GM12878 (cell line): ENCODE results near the gene STX7. TPM values are rescaled to one million over a fixed set of nuclear protein-coding genes. Genes with fewer than 3 reads are reported as not detected.

Experiments
- ATAC-seq: fragments of 200-7000 bp; cut with Tn5 transposase; 3 replicates; pipeline ENCODE4 v1.9.1; 2020; ENCODE audit warnings: mild to moderate bottlenecking, moderate library complexity
- BruUV-seq: library from RNA; stranded (reverse); fragments of 400-500 nt; replicated peaks from 2 replicates; lab custom pipeline; 2021; lab: Mats Ljungman, UMichigan
- CTCF ChIA-PET: fragments of 300-600 bp; sonication (Branson Sonifier 250); formaldehyde crosslinking; extraction: SDS; loops from one replicate; lab custom pipeline; 2021; ENCODE audit warnings: inconsistent platforms; lab: Yijun Ruan, JAX
- POLR2A ChIA-PET: fragments of 350-600 bp; formaldehyde crosslinking; extraction: SDS; loops from one replicate; lab custom pipeline; 2021; ENCODE audit warnings: inconsistent platforms; lab: Charles Lee
- RAD21 ChIA-PET: fragments of 300-600 bp; sonication (Branson Sonifier 250); formaldehyde crosslinking; loops from one replicate; lab custom pipeline; 2023; ENCODE audit warnings: antibody characterized with exemption; ENCODE audit not compliant: unreplicated experiment; lab: Charles Lee
- SMC1A ChIA-PET: fragments of 300-600 bp; sonication (Branson Sonifier 250); formaldehyde crosslinking; loops from one replicate; lab custom pipeline; 2023; ENCODE audit not compliant: unreplicated experiment, uncharacterized antibody; lab: Charles Lee
- DNase-seq: peaks from one replicate; pipeline ENCODE4 v3.0.0-alpha.2; 2011; ENCODE audit warnings: low read depth, low spot score
- FAIRE-seq: peaks from 3 replicates; lab custom pipeline; 2011; peaks lifted over from hg19 to GRCh38; lab: Jason Lieb, UNC
- H2AFZ ChIP-seq: 2 replicates; pipeline ENCODE4 v1.6.0; 2011; ENCODE audit warnings: low read depth, low read length, control low read depth; ENCODE audit not compliant: control insufficient read depth
- H3K27ac ChIP-seq: 2 replicates; pipeline ENCODE4 v1.5.1; 2011; ENCODE audit warnings: control low read depth; ENCODE audit not compliant: control insufficient read depth, insufficient read depth
- H3K27me3 ChIP-seq, 2 experiments: replicated peaks in 1 of 2; 2 replicates each; pipeline versions ENCODE4 v1.6.0 to v1.6.1; 2011; ENCODE audit warnings: low read length in 1 of 2; ENCODE audit not compliant: control insufficient read depth in 2 of 2, insufficient read depth in 2 of 2
- H3K36me3 ChIP-seq, 2 experiments: 2 replicates each; pipeline ENCODE4 v1.5.1; 2011; ENCODE audit warnings: low read length in 1 of 2; ENCODE audit not compliant: control insufficient read depth in 2 of 2, insufficient read depth in 2 of 2
- H3K4me1 ChIP-seq: 2 replicates; pipeline ENCODE4 v1.6.1; 2011; ENCODE audit warnings: mild to moderate bottlenecking, low read length, moderate library complexity, mixed read lengths; ENCODE audit not compliant: control insufficient read depth, insufficient read depth
- H3K4me2 ChIP-seq: 2 replicates; pipeline ENCODE4 v1.6.0; 2011; ENCODE audit warnings: control low read depth; ENCODE audit not compliant: control insufficient read depth, insufficient read depth
- H3K4me3 ChIP-seq: fragments of 200-600 bp; sonication (generic); 2 replicates; pipeline ENCODE4 v1.5.1; 2016
- H3K79me2 ChIP-seq: 2 replicates; pipeline ENCODE4 v1.6.0; 2011; ENCODE audit warnings: low read length; ENCODE audit not compliant: control insufficient read depth, insufficient read depth
- H3K9ac ChIP-seq: 2 replicates; pipeline ENCODE4 v1.8.0; 2011; ENCODE audit warnings: low read length, control low read depth, mixed read lengths; ENCODE audit not compliant: control insufficient read depth, insufficient read depth
- H3K9me3 ChIP-seq: replicated peaks from 3 replicates; pipeline ENCODE4 v1.5.1; 2011; ENCODE audit warnings: mild to moderate bottlenecking, low read length; ENCODE audit not compliant: control insufficient read depth, insufficient read depth
- H4K20me1 ChIP-seq: 2 replicates; pipeline ENCODE4 v1.6.0; 2011; ENCODE audit not compliant: control insufficient read depth, insufficient read depth
- BCL11A ChIP-seq: IDR thresholded peaks from 2 replicates; pipeline ENCODE4 v1.6.1; 2011; ENCODE audit warnings: low read depth, low read length
- BHLHE40 ChIP-seq, 2 experiments: fragments of 450-650 bp in 1 of 2; IDR thresholded peaks; 2 replicates each; pipeline ENCODE4 v1.6.1; 2011 to 2017; ENCODE audit warnings: low read depth in 2 of 2, borderline replicate concordance in 1 of 2, improper control_type of control experiment in 1 of 2, low read length in 1 of 2, mild to moderate bottlenecking in 1 of 2
- CHD2 ChIP-seq: IDR thresholded peaks from 2 replicates; pipeline ENCODE4 v1.6.1; 2011; ENCODE audit warnings: low read depth, low read length, improper control_type of control experiment, borderline replicate concordance
- CREB1 ChIP-seq: IDR thresholded peaks from 2 replicates; pipeline ENCODE4 v1.6.1; 2012; ENCODE audit warnings: low read depth, mild to moderate bottlenecking, inconsistent platforms
- EP300 ChIP-seq, 2 experiments: fragments of 150-350 bp in 1 of 2; IDR thresholded peaks; 2 replicates each; pipeline ENCODE4 v1.6.1; 2011 to 2012; ENCODE audit warnings: low read depth in 2 of 2, low read length in 2 of 2, borderline replicate concordance in 1 of 2, improper control_type of control experiment in 1 of 2, inconsistent platforms in 1 of 2; ENCODE audit not compliant: control insufficient read depth in 1 of 2
- HCFC1 ChIP-seq: fragments of 150-350 bp; IDR thresholded peaks from 2 replicates; pipeline ENCODE4 v1.6.1; 2014; ENCODE audit warnings: low read length
- MTA2 ChIP-seq: fragments of 450-650 bp; IDR thresholded peaks from 2 replicates; pipeline ENCODE4 v1.6.1; 2016; ENCODE audit warnings: low read depth, mild to moderate bottlenecking, moderate library complexity
- RCOR1 ChIP-seq: conservative IDR thresholded peaks from 2 replicates; pipeline ENCODE4 v1.6.1; 2012; ENCODE audit warnings: low read depth, low read length, improper control_type of control experiment
- SPI1 ChIP-seq: IDR thresholded peaks from 2 replicates; pipeline ENCODE4 v1.6.1; 2011; ENCODE audit warnings: low read depth, mild to moderate bottlenecking, low read length, moderate library complexity, borderline replicate concordance; ENCODE audit not compliant: insufficient read depth
- ZNF207 ChIP-seq: fragments of 450-650 bp; IDR thresholded peaks from 2 replicates; pipeline ENCODE4 v1.6.1; 2014; ENCODE audit warnings: antibody characterized with exemption, mild to moderate bottlenecking, borderline replicate concordance
- WGBS: methylation state at CpG from one replicate; pipeline ENCODE4 v1.1.6; 2016; ENCODE audit warnings: low lambda C conversion rate; ENCODE audit not compliant: insufficient replicate concordance, insufficient coverage; ENCODE audit errors: missing lambda C conversion rate; 5-methylcytosine and 5-hydroxymethylcytosine counted together
- in situ Hi-C: fragments of 300-500 bp; cut with MboI; formaldehyde crosslinking; loops from 9 replicates; pipeline ENCODE4 v1.14.3; 2018; ENCODE audit warnings: mixed read lengths
- intact Hi-C: fragments of 100-400 bp; cut with micrococcal nuclease; formaldehyde crosslinking; loops from one replicate; pipeline ENCODE4 v1.14.2; 2022; ENCODE audit not compliant: unreplicated experiment
- polyA plus RNA-seq, 11 experiments: library from polyadenylated mRNA; depleted of rRNA in 4 of 11; unstranded in 6 of 11; stranded (reverse) in 5 of 11; fragments of >200 nt; fragmentation: Nextera tagmentation in 4 of 11; fragmentation: Illumina TruSeq in 1 of 11; extraction: Ambion mirVana in 4 of 11; extraction: Trizol in 1 of 11; gene quantifications; 1 replicate in 1 of 11; 2 replicates in 10 of 11; pipeline versions ENCODE4 v1.2.1 to v1.2.3, GENCODE V29; 2011 to 2016; ENCODE audit warnings: inconsistent platforms in 2 of 11, missing spikeins in 2 of 11, low read depth in 1 of 11
- total RNA-seq, 4 experiments: library from RNA; depleted of rRNA in 3 of 4; stranded (reverse); fragments of >200 nt in 3 of 4; fragmentation: Illumina TruSeq in 1 of 4; extraction: Trizol in 1 of 4; gene quantifications; 2 replicates each; pipeline versions ENCODE4 v1.2.1 to v1.2.3, GENCODE V29; 2013 to 2021

Gene STX7
- total and polyA plus RNA-seq, 10 of the 15 experiments (the other 5 are each of a cell fraction or from before 2014, with no cell fraction given): 26.5 to 75.5 (median 51.3) TPM

DNA sequence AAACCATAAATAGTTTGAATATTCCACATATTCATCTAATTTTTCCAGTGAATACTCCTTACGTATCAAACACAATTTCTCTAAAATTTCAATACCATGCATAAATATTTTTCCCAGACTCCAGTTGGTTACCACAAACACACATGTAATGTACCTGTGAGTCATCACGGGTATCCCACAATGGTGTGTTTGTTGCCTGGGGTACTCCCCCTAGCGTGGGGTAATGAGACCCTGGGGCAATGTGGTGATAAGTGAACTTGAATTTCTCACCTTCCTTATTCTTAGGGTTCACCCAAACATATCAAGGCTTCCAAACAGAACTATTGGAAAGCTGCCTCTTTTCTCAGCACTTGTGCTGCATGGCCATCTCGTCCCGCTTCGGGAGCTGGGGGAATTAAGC is 51.0 kb downstream of the STX7 start (continued):
- TF ChIP-seq ZNF207 (no peak), HCFC1 (no peak), MTA2 (peak; percentile 48; the same call in 1 of the 2 replicates)

DNA sequence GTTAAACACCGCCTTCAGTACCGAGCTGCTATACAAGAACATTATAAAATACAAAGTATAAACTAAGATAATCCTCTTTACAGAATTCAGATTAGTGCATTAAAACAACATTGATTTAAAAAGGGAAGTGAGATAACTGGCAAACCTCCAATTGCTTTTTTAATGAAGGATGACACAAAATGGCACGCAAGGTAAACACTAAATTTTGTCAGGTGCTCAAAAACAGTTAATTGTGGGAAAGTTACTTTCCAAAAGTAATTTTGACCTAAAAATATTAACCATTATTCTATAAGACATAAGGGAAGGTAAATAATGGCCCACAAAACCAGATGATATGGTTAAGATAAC is 53.3 kb downstream of the STX7 start:
- no peak for FAIRE-seq
- H3K9ac ChIP-seq: no peak overlapping the region
- H3K9me3 ChIP-seq: no peaks in the 10 kb centered on the region; the same call in 2 of the 3 replicates
- no peak overlapping the region for H2AFZ ChIP-seq
- WGBS: 95% methylated on average over 3 of the region's 3 CpGs
- no peak for DNase-seq
- no peak overlapping the region for H3K4me3 ChIP-seq
- no peaks in the 10 kb centered on the region for H3K27me3 ChIP-seq
- TF ChIP-seq CREB1 (no peak), BHLHE40 (IDR thresholded peaks at IDR 0.05; ENCODE audit: borderline replicate concordance in 1 of 2, low read depth in 2 of 2, low read length in 1 of 2) (peak; percentile 5 to 15; a peak in 1 of 4 replicates), BCL11A (peak; percentile 54; the same call in 1 of the 2 replicates), MTA2 (peak; percentile 80), RCOR1 (no peak), EP300 (IDR thresholded peaks at IDR 0.05; ENCODE audit: borderline replicate concordance in 1 of 2, control insufficient read depth in 1 of 2, low read depth in 2 of 2, low read length in 2 of 2) (peak; percentile 16 to 48; a peak in 1 of 4 replicates), CHD2 (no peak), SPI1 (peak; percentile 78)
- no peaks in the 10 kb centered on the region for H3K79me2 ChIP-seq
- intact Hi-C loops (loop anchor here (5.0 kb wide), 1 partner anchor 38 kb away; no protein-coding TSS in a partner anchor), in situ Hi-C loops (no loop called here)
- ChIA-PET SMC1A (interaction anchor here (0.6 to 1.3 kb wide), 2 partner anchors 43 to 94 kb away, joined by 3 read pairs; no protein-coding TSS in a partner anchor), POLR2A (no interaction called here), CTCF (interaction anchor here (2.5 kb wide), 1 partner anchor 180 kb away, joined by 13 read pairs; no protein-coding TSS in a partner anchor), RAD21 (interaction anchor here (1.2 kb wide), 1 partner anchor 180 kb away, joined by 3 read pairs; no protein-coding TSS in a partner anchor)
- BruUV-seq: no TSS peak
- peaks cover 33% of the 10 kb centered on the region for H3K4me1 ChIP-seq
- H4K20me1 ChIP-seq: no peaks in the 10 kb centered on the region
- no peak overlapping the region; the same call in 1 of the 2 replicates for H3K27ac ChIP-seq
- H3K4me2 ChIP-seq: no peak overlapping the region
- no peak for ATAC-seq
- peaks cover 1 to 33% of the 10 kb centered on the region in 2 experiments for H3K36me3 ChIP-seq
